HG02763 (cell line): Measurements from ENCODE around the gene ALKBH5.
A peak's percentile ranks its signal among the peaks of the same experiment; 100 is the strongest.

Experiments used
- ATAC-seq: cut with Tn5 transposase; IDR thresholded peaks from one replicate; pipeline ENCODE4 v1.9.1; 2021; ENCODE audit warnings: mild to moderate bottlenecking, moderate library complexity; ENCODE audit not compliant: unreplicated experiment

The ALKBH5 gene

GRCh38 chr17:18257268-18257981 is 73.8 kb downstream of the ALKBH5 start:
- ATAC-seq, result no peak

GRCh38 chr17:18257982-18258355 is 74.3 kb downstream of the ALKBH5 start:
- ATAC-seq, result peak; percentile 14

- peak; percentile 34 for ATAC-seq
Observed at GRCh38 chr17:18258356-18259038, 74.9 kb downstream of the ALKBH5 start, which contains the start of gene FLII. Gene FLII, minus strand, starts transcription at chr17:18258738. Its CDS starts 48 bp downstream, at chr17:18258690.
